Uterus (tissue), 4 donors: Measurements from ENCODE around the gene LEF1. TPM values are rescaled to one million over a fixed set of nuclear protein-coding genes. Genes with fewer than 3 reads are reported as not detected.

Experiments
- DNase-seq, 2 donors: peaks; one replicate each; pipeline ENCODE4 v3.0.0-alpha.2; 2019 to 2020
- H3K27ac ChIP-seq, 2 donors: fragments of 200-600 bp; sonication (generic); 1 replicate in 1 of 2; 2 replicates in 1 of 2; pipeline ENCODE4 v1.5.1; 2016 to 2018
- H3K27me3 ChIP-seq, 2 donors: fragments of 200-600 bp; sonication (generic); one replicate each; pipeline ENCODE4 v1.5.1; 2018 to 2019; ENCODE audit warnings: control low read depth in 1 of 2
- H3K36me3 ChIP-seq, 2 donors: fragments of 200-600 bp; sonication (generic); one replicate each; pipeline ENCODE4 v1.5.1; 2019; ENCODE audit warnings: control low read depth in 1 of 2
- H3K4me1 ChIP-seq, 2 donors: fragments of 200-600 bp; sonication (generic); one replicate each; pipeline ENCODE4 v1.5.1; 2018 to 2019; ENCODE audit warnings: control low read depth in 1 of 2
- H3K4me3 ChIP-seq, 2 donors: fragments of 200-600 bp; sonication (generic); 1 replicate in 1 of 2; 2 replicates in 1 of 2; pipeline ENCODE4 v1.5.1; 2018 to 2019; ENCODE audit warnings: mild to moderate bottlenecking in 1 of 2
- H3K9me3 ChIP-seq, 2 donors: fragments of 200-600 bp; sonication (generic); one replicate each; pipeline ENCODE4 v1.5.1; 2019; ENCODE audit warnings: control low read depth in 1 of 2
- POLR2A ChIP-seq, 2 donors: fragments of 450-650 bp; IDR thresholded peaks; one replicate each; pipeline ENCODE4 v1.6.1; 2016; ENCODE audit warnings: antibody characterized with exemption in 2 of 2, mild to moderate bottlenecking in 1 of 2, moderate library complexity in 1 of 2
- intact Hi-C: fragments of 100-400 bp; cut with DNase I; formaldehyde crosslinking; loops from one replicate; pipeline ENCODE4 v1.15.1; 2023; ENCODE audit warnings: low total_unique reads
- total RNA-seq, 4 donors: library from RNA; depleted of rRNA in 3 of 4; stranded (reverse); fragments of >200 nt in 3 of 4; gene quantifications; one replicate each; pipeline versions ENCODE4 v1.1.0 to v1.2.4, GENCODE V29; 2014 to 2023
- TF ChIP-seq, protein P1 (sequence below), 4 experiments: fragments of 200-600 bp in 2 of 4; fragments of 450-650 bp in 2 of 4; sonication (generic) in 2 of 4; IDR thresholded peaks; one replicate each; pipeline ENCODE4 v1.5.1; 2016 to 2019; ENCODE audit warnings: antibody characterized with exemption in 4 of 4, mild to moderate bottlenecking in 2 of 4, moderate library complexity in 1 of 4
- donor health status: DM: yes; HTN: yes; CAD: no.

Gene LEF1
- total RNA-seq, 4 donors from 2014 or later = 27.4 to 49.7 (median 43.7) TPM

DNA sequence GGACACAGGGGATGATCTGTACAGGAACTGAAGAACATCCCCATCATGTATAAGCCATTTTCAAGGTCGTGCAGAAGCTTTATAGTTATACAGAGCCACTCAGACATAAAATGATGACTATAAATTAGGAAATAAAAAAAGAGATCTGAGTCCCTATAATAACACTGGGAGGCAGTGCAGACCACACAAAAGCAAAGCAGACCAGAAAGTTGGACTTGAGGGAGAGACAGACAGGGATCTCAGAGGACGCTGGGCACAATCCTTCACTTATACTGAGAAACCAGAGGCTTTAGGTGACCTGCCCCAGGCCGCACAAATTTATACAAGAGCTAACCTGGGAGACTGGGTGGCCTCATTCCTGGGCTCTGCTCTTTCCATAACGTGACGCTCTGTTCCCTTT, 108.6 kb downstream of the LEF1 start:
- H3K4me3 ChIP-seq = no peak overlapping the region
- no peaks in the 10 kb centered on the region for H3K9me3 ChIP-seq
- no peak overlapping the region for H3K27ac ChIP-seq
- no peaks in the 10 kb centered on the region for H3K27me3 ChIP-seq
- TF ChIP-seq POLR2A (IDR thresholded peaks at IDR 0.05) = no peak
- TF ChIP-seq, protein P1, sequence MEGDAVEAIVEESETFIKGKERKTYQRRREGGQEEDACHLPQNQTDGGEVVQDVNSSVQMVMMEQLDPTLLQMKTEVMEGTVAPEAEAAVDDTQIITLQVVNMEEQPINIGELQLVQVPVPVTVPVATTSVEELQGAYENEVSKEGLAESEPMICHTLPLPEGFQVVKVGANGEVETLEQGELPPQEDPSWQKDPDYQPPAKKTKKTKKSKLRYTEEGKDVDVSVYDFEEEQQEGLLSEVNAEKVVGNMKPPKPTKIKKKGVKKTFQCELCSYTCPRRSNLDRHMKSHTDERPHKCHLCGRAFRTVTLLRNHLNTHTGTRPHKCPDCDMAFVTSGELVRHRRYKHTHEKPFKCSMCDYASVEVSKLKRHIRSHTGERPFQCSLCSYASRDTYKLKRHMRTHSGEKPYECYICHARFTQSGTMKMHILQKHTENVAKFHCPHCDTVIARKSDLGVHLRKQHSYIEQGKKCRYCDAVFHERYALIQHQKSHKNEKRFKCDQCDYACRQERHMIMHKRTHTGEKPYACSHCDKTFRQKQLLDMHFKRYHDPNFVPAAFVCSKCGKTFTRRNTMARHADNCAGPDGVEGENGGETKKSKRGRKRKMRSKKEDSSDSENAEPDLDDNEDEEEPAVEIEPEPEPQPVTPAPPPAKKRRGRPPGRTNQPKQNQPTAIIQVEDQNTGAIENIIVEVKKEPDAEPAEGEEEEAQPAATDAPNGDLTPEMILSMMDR (IDR thresholded peaks at IDR 0.05) = no peak
- H3K36me3 ChIP-seq = no peaks in the 10 kb centered on the region
- no peaks in the 10 kb centered on the region for H3K4me1 ChIP-seq
- intact Hi-C loops = no loop called here
- no peak for DNase-seq

- Histone ChIP-seq H3K27me3 (no peaks in the 10 kb centered on the region), H3K4me3 (no peak overlapping the region), H3K9me3 (no peaks in the 10 kb centered on the region), H3K27ac (no peak overlapping the region), H3K4me1 (no peaks in the 10 kb centered on the region), H3K36me3 (no peaks in the 10 kb centered on the region)
- no peak for DNase-seq
- intact Hi-C loops = no loop called here
- TF ChIP-seq, protein P1 (IDR thresholded peaks at IDR 0.05) = no peak
- no peak for TF ChIP-seq POLR2A (IDR thresholded peaks at IDR 0.05)
These were observed 109.9 kb downstream of the LEF1 start for GRCh38 chr4:108058685-108059440.

DNA sequence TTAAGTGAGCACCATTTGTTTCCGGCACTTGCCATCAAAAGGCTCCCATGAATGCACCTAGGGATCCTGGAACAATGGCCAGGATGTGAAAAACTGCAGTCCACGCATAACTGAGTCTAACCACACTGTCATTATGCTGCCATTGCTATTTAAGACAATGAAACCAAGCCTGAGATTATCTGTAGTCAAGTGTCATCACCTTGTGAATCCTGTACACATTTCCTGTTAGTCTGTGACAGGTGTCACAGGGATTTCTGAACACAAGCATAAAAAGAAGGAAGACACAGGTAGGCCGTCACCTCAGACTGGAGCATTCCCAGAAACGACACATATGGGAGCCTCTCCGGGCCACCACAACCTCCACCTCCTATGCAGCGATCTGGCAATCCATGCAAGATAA, 112.3 kb downstream of the LEF1 start:
- Histone ChIP-seq H3K36me3 (no peaks in the 10 kb centered on the region), H3K9me3 (no peaks in the 10 kb centered on the region), H3K4me3 (no peak overlapping the region), H3K27me3 (no peaks in the 10 kb centered on the region), H3K4me1 (no peaks in the 10 kb centered on the region), H3K27ac (no peak overlapping the region)
- intact Hi-C loops = no loop called here
- TF ChIP-seq POLR2A (IDR thresholded peaks at IDR 0.05) = no peak
- TF ChIP-seq, protein P1 (IDR thresholded peaks at IDR 0.05) = no peak
- DNase-seq = no peak

- Histone ChIP-seq H3K27ac (no peak overlapping the region), H3K4me1 (no peaks in the 10 kb centered on the region), H3K4me3 (no peak overlapping the region), H3K36me3 (no peaks in the 10 kb centered on the region), H3K27me3 (no peaks in the 10 kb centered on the region), H3K9me3 (no peaks in the 10 kb centered on the region)
- intact Hi-C loops = no loop called here
- TF ChIP-seq, protein P1 (IDR thresholded peaks at IDR 0.05) = no peak
- no peak for TF ChIP-seq POLR2A (IDR thresholded peaks at IDR 0.05)
- no peak for DNase-seq
These were observed 112.9 kb downstream of the LEF1 start for GRCh38 chr4:108055787-108056186.

DNA sequence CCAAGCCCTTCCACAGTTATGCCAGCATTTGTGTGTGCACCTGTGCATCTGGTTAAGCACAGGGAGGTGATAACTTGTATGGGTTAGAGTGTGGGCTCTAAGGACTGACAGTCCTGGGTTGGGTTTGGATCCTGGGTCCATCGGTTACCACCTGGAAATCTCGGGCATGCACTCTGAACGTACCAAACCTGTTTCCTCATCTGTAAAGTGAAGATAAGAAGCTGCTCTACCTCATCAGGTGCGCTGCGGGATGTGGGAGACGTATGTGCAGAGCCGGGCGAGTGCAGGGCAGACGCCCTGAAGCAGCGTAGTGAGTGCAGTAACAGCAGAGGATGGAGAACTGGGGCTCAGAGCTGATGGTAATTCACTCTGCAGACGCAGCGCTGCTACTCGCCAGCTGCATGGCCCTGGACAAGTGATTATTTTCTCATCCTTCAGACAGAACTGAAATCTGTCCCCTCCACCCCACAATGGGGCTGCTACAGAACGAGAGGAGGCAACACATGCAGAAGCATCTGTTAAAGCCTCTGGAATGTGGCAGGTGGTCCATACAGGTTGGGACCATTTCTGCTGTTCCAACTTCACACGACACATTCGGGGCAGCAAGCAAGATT, 114.6 kb downstream of the LEF1 start:
- Histone ChIP-seq H3K27ac (no peak overlapping the region), H3K4me3 (no peak overlapping the region), H3K4me1 (no peaks in the 10 kb centered on the region), H3K27me3 (no peaks in the 10 kb centered on the region), H3K9me3 (no peaks in the 10 kb centered on the region), H3K36me3 (no peaks in the 10 kb centered on the region)
- intact Hi-C loops = no loop called here
- no peak for TF ChIP-seq POLR2A (IDR thresholded peaks at IDR 0.05)
- TF ChIP-seq, protein P1 (IDR thresholded peaks at IDR 0.05) = no peak
- DNase-seq = no peak
